ENCODE measurements around the gene PUS7. TPM values are rescaled to one million over a fixed set of nuclear protein-coding genes. Genes with fewer than 3 reads are reported as not detected.
A peak's percentile ranks its signal among the peaks of the same experiment; 100 is the strongest.
"Not testable (repeated sequence)": the region's sequence is repeated elsewhere in the genome, so short reads cannot be mapped to it uniquely, and the experiment has no call there.

Gene PUS7
- total RNA-seq, 6 experiments from 2014 or later: 15.1 to 19.6 (median 17.3) TPM

- Mint-ChIP-seq H3K27ac (no peak overlapping the region), H3K27me3 (ENCODE audit: insufficient read depth) (peaks cover 2% of the 10 kb centered on the region; the same call in 1 of the 2 replicates), H3K4me1 (ENCODE audit: low read depth) (peaks cover 7% of the 10 kb centered on the region), H3K36me3 (ENCODE audit: low read depth) (peaks cover 2% of the 10 kb centered on the region), H3K4me3 (no peak overlapping the region), H3K9me3 (no peaks in the 10 kb centered on the region)
- DNase-seq: no peak
- no peak for TF ChIP-seq CTCF (IDR thresholded peaks at IDR 0.05)
Observed at GRCh38 chr7:105524840-105525239, 2.8 kb upstream of the PUS7 start.

- H3K27me3 Mint-ChIP-seq (ENCODE audit: insufficient read depth); H3K27ac Mint-ChIP-seq; H3K9me3 Mint-ChIP-seq; DNase-seq; H3K4me3 Mint-ChIP-seq; H3K36me3 Mint-ChIP-seq (ENCODE audit: low read depth): not testable (repeated sequence)
- H3K4me1 Mint-ChIP-seq (ENCODE audit: low read depth): peaks cover 11% of the 10 kb centered on the region
Observed at GRCh38 chr7:105524423-105524822, 2.4 kb upstream of the PUS7 start.

- TF ChIP-seq CTCF (IDR thresholded peaks at IDR 0.05): no peak
- peaks cover 13% of the 10 kb centered on the region for H3K4me1 Mint-ChIP-seq (ENCODE audit: low read depth)
- peaks cover 12% of the 10 kb centered on the region for H3K36me3 Mint-ChIP-seq (ENCODE audit: low read depth)
- H3K27me3 Mint-ChIP-seq (ENCODE audit: insufficient read depth): peaks cover 2% of the 10 kb centered on the region; the same call in 1 of the 2 replicates
- H3K9me3 Mint-ChIP-seq: no peaks in the 10 kb centered on the region
- peak; percentile 57 for DNase-seq
- peak overlapping the region; percentile 99 for H3K27ac Mint-ChIP-seq
- H3K4me3 Mint-ChIP-seq: peak overlapping the region; percentile 98
Observed at GRCh38 chr7:105521027-105521716, 899 bp downstream of the PUS7 start.

DNA sequence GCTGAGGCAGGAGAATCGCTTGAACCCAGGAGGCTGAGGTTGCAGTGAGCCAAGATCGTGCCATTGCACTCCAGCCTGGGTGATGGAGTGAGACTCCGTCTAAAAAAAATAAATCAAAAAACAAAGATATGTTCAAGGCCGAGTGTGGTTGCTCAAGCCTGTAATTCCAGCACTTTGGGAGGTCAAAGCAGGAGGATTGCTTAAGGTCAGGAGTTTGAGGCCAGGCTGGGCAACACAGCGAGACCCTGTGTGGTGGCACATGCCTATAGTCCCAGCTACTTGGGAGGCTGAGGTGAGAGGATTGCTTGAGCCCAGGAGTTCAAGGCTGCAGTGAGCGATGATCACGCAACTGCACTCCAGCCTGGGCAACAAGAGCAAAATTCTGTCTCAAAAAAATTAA is 1.5 kb downstream of the PUS7 start:
- peaks cover 12% of the 10 kb centered on the region for H3K36me3 Mint-ChIP-seq (ENCODE audit: low read depth)
- peak overlapping the region; percentile 98 for H3K4me3 Mint-ChIP-seq
- DNase-seq; H3K9me3 Mint-ChIP-seq; H3K27me3 Mint-ChIP-seq (ENCODE audit: insufficient read depth): not testable (repeated sequence)
- H3K4me1 Mint-ChIP-seq (ENCODE audit: low read depth): peaks cover 13% of the 10 kb centered on the region
- H3K27ac Mint-ChIP-seq: peak overlapping the region; percentile 31; the same call in 1 of the 2 replicates

DNA sequence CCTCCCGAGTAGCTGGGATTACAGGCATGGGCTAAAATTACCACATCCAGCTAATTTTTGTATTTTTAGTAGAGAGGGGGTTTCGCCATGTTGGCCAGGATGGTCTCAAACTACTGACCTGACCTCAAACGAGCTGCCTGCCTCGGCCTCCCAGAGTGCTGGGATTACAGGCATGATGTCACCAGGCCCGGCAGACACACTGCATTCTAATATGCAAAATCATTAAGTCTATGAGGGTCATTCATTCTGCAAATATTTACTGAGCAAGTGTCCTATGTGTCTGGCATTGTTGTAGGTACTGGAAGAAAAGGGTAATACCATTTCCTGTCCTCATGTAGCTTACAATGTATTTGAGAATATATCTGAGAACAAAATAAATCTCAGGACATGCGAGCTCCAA is 2.7 kb downstream of the PUS7 start:
- DNase-seq: no peak

GRCh38 chr7:105515610-105516009 is 6.5 kb downstream of the PUS7 start:
- H3K27me3 Mint-ChIP-seq (ENCODE audit: insufficient read depth); H3K4me3 Mint-ChIP-seq; H3K27ac Mint-ChIP-seq; DNase-seq; H3K9me3 Mint-ChIP-seq: not testable (repeated sequence)
- H3K36me3 Mint-ChIP-seq (ENCODE audit: low read depth): peaks cover 30% of the 10 kb centered on the region
- H3K4me1 Mint-ChIP-seq (ENCODE audit: low read depth): peaks cover 22% of the 10 kb centered on the region

More for the DNA sequence above, 2.7 kb downstream of the PUS7 start:
- Mint-ChIP-seq H3K4me1 (ENCODE audit: low read depth) (peaks cover 13% of the 10 kb centered on the region), H3K27me3 (ENCODE audit: insufficient read depth) (peaks cover 2% of the 10 kb centered on the region; the same call in 1 of the 2 replicates), H3K9me3 (no peaks in the 10 kb centered on the region; the same call in 1 of the 2 replicates), H3K27ac (peak overlapping the region; percentile 35; the same call in 1 of the 2 replicates), H3K4me3 (peak overlapping the region; percentile 60), H3K36me3 (ENCODE audit: low read depth) (peaks cover 18% of the 10 kb centered on the region)
- TF ChIP-seq CTCF (IDR thresholded peaks at IDR 0.05): no peak

DNA sequence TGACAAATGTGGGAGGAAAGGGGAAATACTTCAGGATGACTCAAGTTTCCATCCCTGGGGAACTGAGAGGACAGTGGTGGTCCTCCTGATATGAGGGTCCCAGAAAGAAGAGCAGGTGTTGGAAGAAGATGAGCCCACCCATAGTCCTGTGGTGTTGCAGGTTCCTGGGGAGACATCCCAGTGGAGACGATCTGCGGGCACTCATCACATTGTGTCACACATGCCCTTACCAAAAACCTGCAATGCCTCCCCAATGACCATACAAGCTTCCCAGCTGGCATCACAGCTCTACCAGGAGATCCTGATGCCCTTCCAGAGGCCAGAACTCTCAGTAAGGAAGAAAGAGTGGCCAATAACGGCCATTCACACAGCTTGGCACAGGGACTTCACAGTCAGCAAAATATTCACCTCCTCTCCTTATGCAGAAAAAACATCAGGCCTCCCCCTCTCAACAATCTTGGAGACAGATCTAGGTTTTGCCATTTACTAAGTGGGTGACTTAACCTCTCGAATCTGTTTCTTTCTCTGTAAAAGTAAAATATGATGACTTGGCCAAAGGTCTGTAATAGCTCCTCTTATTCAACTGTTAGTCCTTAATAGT is 9.0 kb downstream of the PUS7 start:
- Mint-ChIP-seq H3K27me3 (ENCODE audit: insufficient read depth) (no peaks in the 10 kb centered on the region), H3K27ac (peak overlapping the region; percentile 42; the same call in 1 of the 2 replicates), H3K4me1 (ENCODE audit: low read depth) (peaks cover 19% of the 10 kb centered on the region), H3K4me3 (no peak overlapping the region), H3K9me3 (no peaks in the 10 kb centered on the region; the same call in 1 of the 2 replicates), H3K36me3 (ENCODE audit: low read depth) (peaks cover 26% of the 10 kb centered on the region)
- TF ChIP-seq CTCF (IDR thresholded peaks at IDR 0.05): no peak
- no peak for DNase-seq
